K562 (cell line): ENCODE measurements around the gene IKZF4. TPM values are rescaled to one million over a fixed set of nuclear protein-coding genes. Genes with fewer than 3 reads are reported as not detected.

Experiments used
- CHD2 ChIP-seq: IDR thresholded peaks from 2 replicates; pipeline ENCODE4 v1.6.1; 2011; ENCODE audit warnings: low read depth, low read length
- E2F3 ChIP-seq: fragments of 250-450 bp; sonication (Bioruptor Pico); IDR thresholded peaks from 2 replicates; pipeline ENCODE4 v1.4.0; 2020; ENCODE audit warnings: mild to moderate bottlenecking
- ETV5 ChIP-seq: sonication (generic); formaldehyde crosslinking; IDR thresholded peaks from 2 replicates; pipeline ENCODE4 v1.4.0; 2020; ENCODE audit warnings: low read depth, mild to moderate bottlenecking, missing genetic modification reagents
- MAFK ChIP-seq: IDR thresholded peaks from 2 replicates; pipeline ENCODE4 v1.6.1; 2011; ENCODE audit warnings: low read length, improper control_type of control experiment
- MTA1 ChIP-seq: fragments of 450-650 bp; IDR thresholded peaks from 2 replicates; pipeline ENCODE4 v1.6.1; 2017; ENCODE audit warnings: borderline replicate concordance
- PCBP1 ChIP-seq: fragments of 200-400 bp; formaldehyde crosslinking; IDR thresholded peaks from 2 replicates; pipeline ENCODE4 v1.6.1; 2018; ENCODE audit warnings: mild to moderate bottlenecking, low read depth, low read length; ENCODE audit not compliant: poor library complexity, severe bottlenecking
- POLR2AphosphoS5 ChIP-seq: IDR thresholded peaks from 2 replicates; pipeline ENCODE4 v1.6.1; 2011; ENCODE audit warnings: mild to moderate bottlenecking, low read depth, low read length, moderate library complexity; ENCODE audit not compliant: control insufficient read depth, insufficient read depth
- RAD51 ChIP-seq: fragments of 450-650 bp; IDR thresholded peaks from 2 replicates; pipeline ENCODE4 v1.7.1; 2016; ENCODE audit warnings: low read depth, mild to moderate bottlenecking, borderline replicate concordance
- SREBF1 ChIP-seq: fragments of 150-350 bp; IDR thresholded peaks from 2 replicates; pipeline ENCODE4 v1.6.1; 2014; ENCODE audit warnings: antibody characterized with exemption, low read depth, low read length, borderline replicate concordance
- STAG1 ChIP-seq: sonication (generic); formaldehyde crosslinking; IDR thresholded peaks from 2 replicates; pipeline ENCODE4 v1.5.0; 2020; ENCODE audit warnings: missing genetic modification reagents, borderline replicate concordance
- TEAD2 ChIP-seq: fragments of 450-650 bp; IDR thresholded peaks from 2 replicates; pipeline ENCODE4 v1.6.1; 2016; ENCODE audit warnings: missing genetic modification characterization, control low read depth, missing compliant biosample characterization
- ZFPM2 ChIP-seq: fragments of 250-450 bp; sonication (Bioruptor Pico); IDR thresholded peaks from 2 replicates; pipeline ENCODE4 v1.5.1; 2022; ENCODE audit warnings: mild to moderate bottlenecking
- ZNF384 ChIP-seq: IDR thresholded peaks from 2 replicates; pipeline ENCODE4 v1.6.1; 2012; ENCODE audit warnings: low read depth, low read length, improper control_type of control experiment
- polyA plus RNA-seq, 8 experiments: library from polyadenylated mRNA; depleted of rRNA in 4 of 8; stranded (reverse) in 5 of 8; unstranded in 3 of 8; fragments of >200 nt; fragmentation: Nextera tagmentation in 2 of 8; fragmentation: Illumina TruSeq in 1 of 8; extraction: Ambion mirVana in 2 of 8; extraction: Trizol in 1 of 8; gene quantifications; 2 replicates each; pipeline versions ENCODE4 v1.2.1 to v1.2.3, GENCODE V29; 2011 to 2014; ENCODE audit warnings: inconsistent platforms in 1 of 8, missing spikeins in 1 of 8
- total RNA-seq, 7 experiments: library from RNA; depleted of rRNA in 6 of 7; stranded (reverse); fragments of >200 nt in 6 of 7; fragmentation: Illumina TruSeq in 2 of 7; extraction: Trizol in 2 of 7; gene quantifications; 2 replicates each; pipeline versions ENCODE4 v1.2.1 to v1.2.3, GENCODE V29; 2011 to 2021; ENCODE audit warnings: low replicate concordance in 1 of 7
- TF ChIP-seq, protein P1 (sequence below): fragments of 450-650 bp; IDR thresholded peaks from 2 replicates; pipeline ENCODE4 v1.6.1; 2016; ENCODE audit warnings: borderline replicate concordance
- TF ChIP-seq, protein P2 (sequence below): sonication (generic); formaldehyde crosslinking; IDR thresholded peaks from 2 replicates; pipeline ENCODE4 v1.8.0; 2022; ENCODE audit warnings: mild to moderate bottlenecking, missing genetic modification reagents
- TF ChIP-seq, protein P3 (sequence below): sonication (generic); formaldehyde crosslinking; IDR thresholded peaks from 2 replicates; pipeline ENCODE4 v1.8.1; 2023; ENCODE audit warnings: missing genetic modification reagents, mild to moderate bottlenecking, borderline replicate concordance
- TF ChIP-seq, protein P4 (sequence below): fragments of 450-650 bp; formaldehyde crosslinking; IDR thresholded peaks from 2 replicates; pipeline ENCODE4 v1.4.0; 2020; ENCODE audit warnings: mild to moderate bottlenecking, moderate library complexity

The IKZF4 gene
- total and polyA plus RNA-seq, 9 of the 15 experiments (the other 6 are each of a cell fraction or from before 2014, with no cell fraction given): 1.9 to 16.3 (median 3.6) TPM

DNA sequence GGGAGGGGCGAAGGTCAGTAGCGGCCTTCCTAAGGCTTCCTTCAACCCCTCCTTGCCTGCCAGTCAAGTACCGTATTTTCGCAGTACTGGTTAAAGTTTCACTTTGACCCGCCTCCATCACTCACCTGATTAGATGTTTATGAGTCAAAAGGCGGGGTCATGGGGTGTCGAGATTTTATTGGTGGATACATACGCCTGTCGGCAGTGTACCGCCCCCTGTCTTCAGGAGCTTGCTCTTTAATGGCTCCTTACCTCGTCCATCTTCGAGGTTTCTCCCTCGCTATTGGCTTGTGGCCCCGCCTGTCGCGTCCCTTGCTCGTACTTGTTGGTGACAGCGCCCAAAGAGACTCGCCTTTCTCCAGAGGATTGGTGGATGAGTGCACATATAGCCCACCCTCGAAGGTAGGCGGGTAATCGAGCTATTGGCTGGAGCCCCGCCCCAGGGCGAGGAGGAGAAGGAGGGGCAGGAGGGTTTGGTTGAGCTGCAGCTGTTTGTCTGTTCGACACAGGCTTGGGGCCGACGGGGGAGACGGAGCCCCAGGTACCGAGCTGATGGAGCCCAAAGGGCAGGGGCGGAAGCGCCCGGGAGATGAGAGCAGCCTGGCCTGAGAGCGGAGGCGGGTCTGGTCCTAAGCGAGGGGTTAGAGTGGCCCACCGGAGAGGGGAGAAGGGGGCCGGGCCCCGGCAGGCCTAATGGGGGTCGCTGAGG lies 47.1 kb upstream of the IKZF4 start, which contains the start of gene RAB5B (continued):
- TF ChIP-seq, protein P1, sequence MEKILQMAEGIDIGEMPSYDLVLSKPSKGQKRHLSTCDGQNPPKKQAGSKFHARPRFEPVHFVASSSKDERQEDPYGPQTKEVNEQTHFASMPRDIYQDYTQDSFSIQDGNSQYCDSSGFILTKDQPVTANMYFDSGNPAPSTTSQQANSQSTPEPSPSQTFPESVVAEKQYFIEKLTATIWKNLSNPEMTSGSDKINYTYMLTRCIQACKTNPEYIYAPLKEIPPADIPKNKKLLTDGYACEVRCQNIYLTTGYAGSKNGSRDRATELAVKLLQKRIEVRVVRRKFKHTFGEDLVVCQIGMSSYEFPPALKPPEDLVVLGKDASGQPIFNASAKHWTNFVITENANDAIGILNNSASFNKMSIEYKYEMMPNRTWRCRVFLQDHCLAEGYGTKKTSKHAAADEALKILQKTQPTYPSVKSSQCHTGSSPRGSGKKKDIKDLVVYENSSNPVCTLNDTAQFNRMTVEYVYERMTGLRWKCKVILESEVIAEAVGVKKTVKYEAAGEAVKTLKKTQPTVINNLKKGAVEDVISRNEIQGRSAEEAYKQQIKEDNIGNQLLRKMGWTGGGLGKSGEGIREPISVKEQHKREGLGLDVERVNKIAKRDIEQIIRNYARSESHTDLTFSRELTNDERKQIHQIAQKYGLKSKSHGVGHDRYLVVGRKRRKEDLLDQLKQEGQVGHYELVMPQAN: peak; percentile 93
- no peak for TF ChIP-seq MAFK
- no peak for TF ChIP-seq ETV5 (CRISPR knock-in tag)
- TF ChIP-seq ZFPM2 (CRISPR knock-in tag): no peak
- no peak for TF ChIP-seq STAG1 (CRISPR knock-in tag)
- TF ChIP-seq TEAD2 (tag): no peak
- TF ChIP-seq, protein P2, sequence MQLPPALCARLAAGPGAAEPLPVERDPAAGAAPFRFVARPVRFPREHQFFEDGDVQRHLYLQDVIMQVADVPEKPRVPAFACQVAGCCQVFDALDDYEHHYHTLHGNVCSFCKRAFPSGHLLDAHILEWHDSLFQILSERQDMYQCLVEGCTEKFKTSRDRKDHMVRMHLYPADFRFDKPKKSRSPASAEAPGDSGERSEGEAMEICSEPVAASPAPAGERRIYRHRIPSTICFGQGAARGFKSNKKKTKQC (CRISPR knock-in tag): peak; percentile 80; the same call in 1 of the 2 replicates
- peak; percentile 65 for TF ChIP-seq PCBP1
- TF ChIP-seq, protein P3, sequence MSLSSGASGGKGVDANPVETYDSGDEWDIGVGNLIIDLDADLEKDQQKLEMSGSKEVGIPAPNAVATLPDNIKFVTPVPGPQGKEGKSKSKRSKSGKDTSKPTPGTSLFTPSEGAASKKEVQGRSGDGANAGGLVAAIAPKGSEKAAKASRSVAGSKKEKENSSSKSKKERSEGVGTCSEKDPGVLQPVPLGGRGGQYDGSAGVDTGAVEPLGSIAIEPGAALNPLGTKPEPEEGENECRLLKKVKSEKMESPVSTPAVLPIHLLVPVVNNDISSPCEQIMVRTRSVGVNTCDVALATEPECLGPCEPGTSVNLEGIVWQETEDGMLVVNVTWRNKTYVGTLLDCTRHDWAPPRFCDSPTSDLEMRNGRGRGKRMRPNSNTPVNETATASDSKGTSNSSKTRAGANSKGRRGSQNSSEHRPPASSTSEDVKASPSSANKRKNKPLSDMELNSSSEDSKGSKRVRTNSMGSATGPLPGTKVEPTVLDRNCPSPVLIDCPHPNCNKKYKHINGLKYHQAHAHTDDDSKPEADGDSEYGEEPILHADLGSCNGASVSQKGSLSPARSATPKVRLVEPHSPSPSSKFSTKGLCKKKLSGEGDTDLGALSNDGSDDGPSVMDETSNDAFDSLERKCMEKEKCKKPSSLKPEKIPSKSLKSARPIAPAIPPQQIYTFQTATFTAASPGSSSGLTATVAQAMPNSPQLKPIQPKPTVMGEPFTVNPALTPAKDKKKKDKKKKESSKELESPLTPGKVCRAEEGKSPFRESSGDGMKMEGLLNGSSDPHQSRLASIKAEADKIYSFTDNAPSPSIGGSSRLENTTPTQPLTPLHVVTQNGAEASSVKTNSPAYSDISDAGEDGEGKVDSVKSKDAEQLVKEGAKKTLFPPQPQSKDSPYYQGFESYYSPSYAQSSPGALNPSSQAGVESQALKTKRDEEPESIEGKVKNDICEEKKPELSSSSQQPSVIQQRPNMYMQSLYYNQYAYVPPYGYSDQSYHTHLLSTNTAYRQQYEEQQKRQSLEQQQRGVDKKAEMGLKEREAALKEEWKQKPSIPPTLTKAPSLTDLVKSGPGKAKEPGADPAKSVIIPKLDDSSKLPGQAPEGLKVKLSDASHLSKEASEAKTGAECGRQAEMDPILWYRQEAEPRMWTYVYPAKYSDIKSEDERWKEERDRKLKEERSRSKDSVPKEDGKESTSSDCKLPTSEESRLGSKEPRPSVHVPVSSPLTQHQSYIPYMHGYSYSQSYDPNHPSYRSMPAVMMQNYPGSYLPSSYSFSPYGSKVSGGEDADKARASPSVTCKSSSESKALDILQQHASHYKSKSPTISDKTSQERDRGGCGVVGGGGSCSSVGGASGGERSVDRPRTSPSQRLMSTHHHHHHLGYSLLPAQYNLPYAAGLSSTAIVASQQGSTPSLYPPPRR: no peak
- TF ChIP-seq CHD2: peak; percentile 94
- 0 out of 2 replicates have a peak, but pooled peaks have one; percentile 58 for TF ChIP-seq E2F3 (CRISPR knock-in tag)
- TF ChIP-seq, protein P4, sequence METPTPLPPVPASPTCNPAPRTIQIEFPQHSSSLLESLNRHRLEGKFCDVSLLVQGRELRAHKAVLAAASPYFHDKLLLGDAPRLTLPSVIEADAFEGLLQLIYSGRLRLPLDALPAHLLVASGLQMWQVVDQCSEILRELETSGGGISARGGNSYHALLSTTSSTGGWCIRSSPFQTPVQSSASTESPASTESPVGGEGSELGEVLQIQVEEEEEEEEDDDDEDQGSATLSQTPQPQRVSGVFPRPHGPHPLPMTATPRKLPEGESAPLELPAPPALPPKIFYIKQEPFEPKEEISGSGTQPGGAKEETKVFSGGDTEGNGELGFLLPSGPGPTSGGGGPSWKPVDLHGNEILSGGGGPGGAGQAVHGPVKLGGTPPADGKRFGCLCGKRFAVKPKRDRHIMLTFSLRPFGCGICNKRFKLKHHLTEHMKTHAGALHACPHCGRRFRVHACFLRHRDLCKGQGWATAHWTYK (CRISPR knock-in tag): peak; percentile 28; the same call in 1 of the 2 replicates
- 0 out of 2 replicates have a peak, but pooled peaks have one; percentile 15 for TF ChIP-seq ZNF384
- TF ChIP-seq RAD51: 0 out of 2 replicates have a peak, but pooled peaks have one; percentile 22
- TF ChIP-seq MTA1: peak; percentile 86
- peak; percentile 97 for TF ChIP-seq SREBF1
- TF ChIP-seq POLR2AphosphoS5: peak; percentile 52; the same call in 1 of the 2 replicates
